NCI-H2196 treated with DMSO at 0.1 percent for 48 hours (cell line): ENCODE results near the gene GIPC3.
"Not testable (repeated sequence)": the region's sequence is repeated elsewhere in the genome, so short reads cannot be mapped to it uniquely, and the experiment has no call there.

Experiments
- DNase-seq: peaks from one replicate; lab custom pipeline; 2025; ENCODE audit not compliant: unreplicated experiment; lab: John Stamatoyannopoulos, UW

Gene GIPC3

GRCh38 chr19:3618144-3618810 lies 33.0 kb downstream of the GIPC3 start:
- peak; percentile 7 for DNase-seq

- no peak for DNase-seq
Measured at GRCh38 chr19:3618811-3619630, 33.7 kb downstream of the GIPC3 start.

- no peak for DNase-seq
Measured at GRCh38 chr19:3619631-3620012, 34.3 kb downstream of the GIPC3 start.

DNA sequence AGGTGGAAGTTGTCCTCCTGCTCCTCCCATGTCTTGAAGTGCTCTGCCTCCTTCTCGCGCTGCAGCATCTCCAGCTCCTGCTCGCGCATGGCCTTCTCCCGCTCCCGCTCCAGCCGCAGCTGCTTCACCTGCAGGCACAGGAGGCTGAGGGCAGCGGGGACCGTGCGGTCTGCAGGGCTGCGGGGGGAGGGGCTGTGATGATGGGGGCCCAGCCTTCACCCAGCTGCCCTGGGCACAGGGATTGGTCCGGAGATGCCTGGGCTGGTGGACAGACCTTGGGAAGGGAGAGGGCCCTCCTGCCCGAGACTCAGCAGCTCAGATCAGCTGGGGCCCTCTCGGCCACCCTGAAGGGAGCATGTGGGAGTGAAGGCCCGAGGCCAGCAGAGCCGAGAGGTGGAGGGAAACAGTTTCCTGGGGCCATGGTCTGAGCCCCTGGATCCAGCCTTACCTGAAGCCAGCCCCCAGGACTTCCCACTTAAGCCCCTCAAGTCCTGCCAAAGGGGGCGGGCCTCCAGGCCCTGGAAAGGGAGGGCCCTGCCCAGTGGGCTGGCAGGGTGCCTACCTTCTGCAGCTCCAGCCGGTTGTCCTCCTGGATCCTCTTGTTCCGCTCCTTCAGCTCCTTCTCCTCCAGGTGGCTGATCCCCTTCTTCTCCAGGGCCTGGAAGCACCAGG lies 35.0 kb downstream of the GIPC3 start:
- no peak for DNase-seq

DNA sequence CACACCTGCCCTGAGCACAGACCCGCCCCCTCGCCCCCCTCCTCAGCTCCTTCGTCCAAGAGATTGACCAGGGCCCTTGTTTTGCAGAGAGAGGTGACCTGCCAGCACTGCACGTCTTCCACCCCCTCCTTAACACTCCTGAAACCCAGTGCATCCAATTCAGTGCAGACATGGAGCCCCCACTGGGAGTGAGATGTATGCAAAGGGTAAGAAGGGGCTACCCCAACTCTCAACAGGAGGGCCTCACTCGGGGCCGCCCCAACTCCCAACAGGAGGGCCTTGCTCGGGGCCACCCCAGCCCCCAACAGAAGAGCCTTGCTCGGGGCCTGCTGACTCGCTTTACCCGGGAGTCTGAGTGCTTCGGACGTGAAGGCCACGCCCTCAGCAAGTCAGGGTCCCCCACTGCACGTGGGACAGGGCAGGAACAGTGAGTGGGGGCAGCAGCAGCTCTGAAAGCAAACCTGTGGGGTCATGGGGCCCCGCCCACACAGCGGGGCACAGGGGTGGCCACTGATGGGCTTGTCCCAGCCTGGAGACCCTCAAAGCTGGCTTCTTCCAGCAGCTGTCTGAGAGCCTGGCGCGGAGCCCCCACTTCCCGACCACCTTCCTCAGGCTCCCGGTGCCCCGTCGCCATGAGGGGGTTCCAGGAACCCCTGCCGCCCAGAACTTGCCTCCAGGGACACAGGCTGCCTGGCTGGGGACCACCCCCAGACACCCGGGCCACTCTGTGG lies 35.7 kb downstream of the GIPC3 start:
- no peak for DNase-seq

- DNase-seq: no peak
Measured at GRCh38 chr19:3621689-3622088, 36.4 kb downstream of the GIPC3 start.

DNA sequence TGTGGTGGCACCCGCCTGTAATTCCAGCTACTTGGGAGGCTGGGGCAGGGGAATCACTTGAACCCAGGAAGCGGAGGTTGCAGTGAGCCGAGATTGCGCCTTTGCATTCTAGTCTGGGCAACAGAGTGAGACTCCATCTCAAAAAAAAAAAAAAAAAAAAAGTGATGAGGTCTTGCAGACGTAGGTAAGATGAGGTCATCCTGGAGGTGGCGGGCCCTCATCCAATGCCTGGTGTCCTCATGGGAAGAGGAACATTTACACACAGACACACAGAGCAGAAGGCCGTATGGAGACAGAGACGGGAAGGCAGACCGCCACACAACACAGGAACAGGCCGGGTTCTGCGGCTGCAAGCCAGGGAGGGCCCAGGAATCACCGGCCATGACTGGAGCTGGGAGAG lies 36.9 kb downstream of the GIPC3 start:
- DNase-seq: no peak

DNA sequence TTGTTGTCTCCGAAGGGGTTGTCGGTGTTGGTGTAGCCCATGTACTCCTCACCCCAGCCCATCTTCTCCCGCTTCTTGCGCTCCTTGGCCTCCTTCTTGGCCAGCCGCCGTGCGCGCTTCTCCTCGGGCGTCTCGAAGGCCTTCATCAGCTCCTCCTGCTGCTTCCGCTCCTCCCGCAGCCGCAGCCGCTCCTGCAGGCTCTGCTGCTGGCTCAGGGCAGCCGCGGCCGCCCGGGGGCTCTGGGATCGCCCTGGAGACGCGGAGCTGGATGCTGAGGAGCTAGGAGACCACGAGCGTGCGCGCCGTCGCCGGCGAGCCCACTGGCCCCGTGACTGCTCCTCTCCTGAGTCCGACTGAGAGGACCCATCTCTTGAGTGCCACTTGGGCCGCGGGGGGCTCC lies 38.4 kb downstream of the GIPC3 start:
- DNase-seq: no peak

DNA sequence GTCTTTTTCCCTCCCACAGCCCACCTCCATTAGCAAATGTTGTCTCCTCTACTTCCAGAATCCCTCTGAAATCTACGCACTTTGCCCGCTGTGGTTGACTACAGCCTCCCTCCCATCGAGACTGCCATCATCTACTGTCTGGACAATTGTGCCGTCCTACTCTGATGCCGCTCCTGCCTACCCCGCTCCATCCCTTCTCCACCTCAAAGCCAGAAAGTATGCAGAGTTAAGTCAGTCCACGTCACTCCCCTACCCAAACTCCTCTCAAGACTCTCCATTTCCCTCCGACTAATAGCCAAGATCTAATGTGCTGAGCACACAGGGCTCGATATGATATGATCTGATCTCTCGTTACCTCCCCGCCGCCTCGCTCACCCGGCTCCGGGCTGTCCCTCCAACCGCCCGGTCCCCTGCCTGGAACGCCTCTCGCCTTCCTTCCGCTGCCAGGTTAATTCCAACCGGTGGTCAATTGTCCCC lies 40.8 kb downstream of the GIPC3 start:
- no peak for DNase-seq

GRCh38 chr19:3626473-3627350 lies 41.4 kb downstream of the GIPC3 start, which contains the start of gene CACTIN:
Gene CACTIN, minus strand, starts transcription at chr19:3626790. Its CDS starts 28 bp downstream, at chr19:3626762.
- peak; percentile 95 for DNase-seq

DNA sequence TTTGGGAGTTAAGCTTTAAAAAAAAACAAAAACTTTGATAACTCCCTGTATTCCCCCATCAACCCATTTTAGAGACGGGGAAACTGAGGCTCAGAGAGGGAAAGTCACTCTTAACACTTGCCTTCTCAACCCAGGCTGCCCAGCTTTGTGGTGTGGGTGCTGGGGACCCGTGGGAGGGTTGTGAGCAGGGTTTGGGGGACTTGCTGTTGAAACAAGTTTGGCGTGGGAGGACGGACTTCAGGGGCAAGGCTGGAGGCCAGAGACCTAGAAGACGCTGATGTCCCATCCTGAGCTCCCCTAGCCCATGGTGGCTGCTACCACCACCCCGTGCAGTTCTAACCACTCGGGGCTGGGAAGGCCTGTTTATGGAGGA lies 42.1 kb downstream of the GIPC3 start:
- DNase-seq: no peak

- not testable (repeated sequence) for DNase-seq
Measured at GRCh38 chr19:3628766-3629165, 43.5 kb downstream of the GIPC3 start.

- no peak for DNase-seq
Measured at GRCh38 chr19:3631053-3631861, 46.0 kb downstream of the GIPC3 start.

DNA sequence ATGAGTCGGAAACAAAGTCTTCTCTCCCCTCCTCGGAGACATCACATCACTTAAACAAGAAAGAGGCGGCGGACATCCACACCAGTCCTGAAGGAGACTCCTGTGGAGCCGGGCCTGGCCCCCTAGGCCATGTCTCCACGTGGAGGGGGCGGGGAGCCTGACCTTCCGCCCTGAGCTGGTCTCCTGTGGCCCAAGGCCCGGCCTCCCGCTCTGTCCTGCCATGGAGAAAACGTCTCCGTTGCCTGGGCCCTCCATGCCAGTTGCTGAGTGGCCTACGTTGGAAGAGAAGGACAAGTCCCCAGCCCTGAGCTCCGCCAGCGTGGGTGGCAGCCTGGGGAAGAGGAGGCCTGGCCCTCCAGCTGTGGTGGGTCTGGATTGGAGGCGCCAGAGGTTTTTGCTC lies 46.8 kb downstream of the GIPC3 start:
- DNase-seq: no peak

DNA sequence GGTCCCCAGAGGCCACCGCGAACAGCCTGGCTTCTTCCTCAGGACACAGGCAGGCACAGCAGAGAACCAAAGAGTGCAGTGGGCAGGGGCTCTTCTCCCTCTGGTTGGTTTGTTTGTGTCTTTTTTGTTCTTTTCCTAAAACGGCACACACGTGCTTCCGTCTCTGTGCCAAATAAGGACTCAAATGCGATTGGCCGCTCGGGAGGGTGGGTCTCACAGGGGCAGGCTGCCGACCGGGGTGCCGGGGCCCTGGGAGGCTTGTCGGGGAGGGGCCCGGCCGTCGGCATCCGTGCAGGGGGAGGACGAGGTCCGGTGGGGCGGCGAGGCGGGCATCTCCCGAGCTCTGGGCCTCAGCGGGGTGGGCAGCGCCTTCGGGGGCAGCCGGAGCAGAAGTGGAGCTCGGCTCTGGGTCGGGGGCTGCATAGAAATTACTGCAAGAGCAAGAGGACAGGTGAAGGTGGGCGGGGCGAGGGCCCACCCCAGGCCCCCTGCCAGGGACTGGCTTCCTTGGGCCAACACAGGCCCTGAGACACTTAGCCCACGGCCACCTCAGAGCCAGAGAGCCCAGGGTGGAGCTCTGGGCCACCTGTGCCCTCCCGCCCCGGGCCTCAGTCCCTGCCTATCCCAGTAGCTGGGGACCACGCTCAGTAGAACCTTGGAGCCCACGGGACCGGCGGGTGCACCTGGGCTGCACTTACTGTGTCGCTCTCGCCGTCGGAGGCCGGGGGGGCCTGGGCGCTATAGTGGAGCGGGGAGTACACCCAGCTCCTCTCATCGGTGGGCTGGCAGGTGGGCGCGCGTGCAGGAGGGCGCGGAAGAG lies 47.7 kb downstream of the GIPC3 start:
- no peak for DNase-seq

DNA sequence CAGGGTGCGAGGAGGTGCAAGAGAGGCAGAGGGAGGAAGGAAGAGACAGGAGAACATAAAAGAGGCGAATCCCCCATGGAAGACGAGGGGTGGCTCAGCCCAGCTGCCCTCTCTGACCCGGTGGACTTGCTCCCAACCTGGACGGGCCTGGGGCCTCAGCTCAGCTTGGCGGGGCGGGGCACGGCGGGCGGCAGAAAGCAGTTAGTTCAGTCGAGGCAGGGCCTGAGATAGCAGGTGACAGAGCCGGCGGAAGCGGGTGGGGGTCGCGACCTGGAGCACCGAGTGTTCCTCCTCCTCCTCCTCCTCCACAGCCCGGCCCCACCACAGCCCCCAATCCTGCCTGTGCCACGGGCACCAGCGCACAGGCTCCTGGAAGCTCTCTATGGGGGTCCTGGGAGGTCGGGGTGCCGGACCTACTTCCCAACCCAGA lies 48.3 kb downstream of the GIPC3 start:
- DNase-seq: no peak

DNA sequence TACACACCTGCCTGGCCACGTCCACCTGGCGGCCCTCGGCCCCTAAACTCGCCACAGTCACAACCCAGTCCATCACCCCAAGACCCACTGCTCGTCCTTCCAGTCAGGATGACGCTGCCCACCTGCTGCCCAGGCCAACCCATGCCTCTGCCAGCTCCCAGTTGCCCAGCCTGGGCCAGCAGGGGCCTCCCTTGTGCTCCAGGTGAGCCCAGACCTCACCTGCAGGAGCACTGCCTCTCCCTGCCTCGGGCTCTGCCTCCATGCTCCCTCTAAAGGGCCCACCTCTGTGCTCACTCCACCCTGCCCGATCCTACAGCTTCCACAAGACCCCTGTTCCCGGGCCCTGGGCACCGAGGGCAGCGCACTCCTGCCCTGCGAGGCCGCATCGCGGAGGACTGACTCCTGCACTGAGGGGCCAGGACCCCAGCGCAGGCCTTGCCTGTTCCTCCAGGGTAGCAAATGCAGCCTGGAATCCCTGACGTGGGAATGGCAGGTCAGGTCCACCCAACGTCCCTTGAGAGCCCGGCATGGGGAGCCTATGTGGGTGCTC lies 49.3 kb downstream of the GIPC3 start:
- no peak for DNase-seq

DNA sequence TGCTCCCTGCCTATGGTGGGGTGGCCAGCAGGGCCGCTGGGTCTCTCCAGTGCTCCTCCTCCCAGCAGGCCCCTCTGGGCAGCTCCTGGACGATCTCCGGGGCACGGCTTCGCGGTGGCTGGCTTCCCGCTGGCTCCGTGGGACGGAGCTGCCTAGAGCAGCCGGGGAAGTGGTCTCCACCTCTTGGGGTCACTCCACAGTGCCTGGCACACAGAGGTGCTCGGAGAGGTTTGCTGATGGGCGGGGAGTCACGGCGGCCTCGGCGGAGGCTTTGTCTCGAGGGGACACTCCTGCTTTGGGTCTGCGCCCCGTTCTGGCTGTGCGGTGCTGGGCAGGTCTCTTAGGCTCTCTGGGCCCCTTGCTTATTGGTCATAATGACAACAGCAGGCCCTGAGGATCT lies 51.2 kb downstream of the GIPC3 start:
- no peak for DNase-seq
